ENCODE measurements around the gene C11orf87.

The C11orf87 gene

GRCh38 chr11:109443052-109443451, 21.1 kb downstream of the C11orf87 start:
- no peak for DNase-seq (ENCODE audit: low read depth)

DNA sequence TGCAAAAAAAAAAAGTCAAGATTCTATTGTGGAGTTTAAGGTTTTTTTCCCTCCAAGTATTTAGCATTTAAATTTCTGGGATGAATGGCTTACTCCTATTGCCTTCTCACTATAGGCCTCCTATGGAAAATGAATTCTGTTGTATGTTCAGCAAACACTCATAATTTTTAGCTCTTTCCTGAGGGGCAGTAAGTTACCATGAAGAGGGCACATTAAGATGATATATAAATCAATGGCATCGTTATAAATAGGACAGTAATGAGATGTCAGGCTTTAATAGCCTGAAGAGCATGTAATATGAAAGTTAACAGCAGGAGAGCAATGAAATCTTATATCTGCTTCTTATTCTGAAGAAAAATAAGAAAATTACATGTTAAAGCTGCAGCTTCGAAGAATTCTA, 32.9 kb downstream of the C11orf87 start:
- no peak for DNase-seq (ENCODE audit: low read depth)
